ENCODE results near the gene CST11.
"Not testable (repeated sequence)": the region's sequence is repeated elsewhere in the genome, so short reads cannot be mapped to it uniquely, and the experiment has no call there.

The CST11 gene, protein sequence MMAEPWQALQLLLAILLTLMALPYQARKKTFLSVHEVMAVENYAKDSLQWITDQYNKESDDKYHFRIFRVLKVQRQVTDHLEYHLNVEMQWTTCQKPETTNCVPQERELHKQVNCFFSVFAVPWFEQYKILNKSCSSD

GRCh38 chr20:23452776-23453175 lies at the start of gene CST11:
Gene CST11, minus strand, starts transcription at chr20:23452876. Its CDS starts 65 bp downstream, at chr20:23452811.
- DNase-seq: no peak

GRCh38 chr20:23501926-23502325 lies 49.2 kb upstream of the CST11 start:
- no peak for DNase-seq

DNA sequence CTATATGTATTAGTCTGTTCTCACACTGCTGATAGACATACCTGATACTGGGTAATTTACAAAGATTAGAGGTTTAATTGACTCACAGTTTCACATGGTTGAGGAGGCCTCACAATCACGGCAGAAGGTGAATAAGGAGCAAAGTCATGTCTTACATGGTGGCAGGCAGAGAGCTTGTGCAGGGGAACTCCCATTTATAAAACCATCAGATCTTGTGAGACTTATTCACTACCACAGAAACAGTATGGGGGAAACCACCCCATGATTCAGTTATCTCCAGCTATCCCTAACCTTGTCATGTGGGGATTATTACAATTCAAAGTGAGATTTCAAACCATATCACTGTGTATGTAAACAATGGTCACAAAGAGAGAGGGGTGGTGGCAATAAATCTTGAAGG lies 44.9 kb upstream of the CST11 start:
- no peak for DNase-seq

DNA sequence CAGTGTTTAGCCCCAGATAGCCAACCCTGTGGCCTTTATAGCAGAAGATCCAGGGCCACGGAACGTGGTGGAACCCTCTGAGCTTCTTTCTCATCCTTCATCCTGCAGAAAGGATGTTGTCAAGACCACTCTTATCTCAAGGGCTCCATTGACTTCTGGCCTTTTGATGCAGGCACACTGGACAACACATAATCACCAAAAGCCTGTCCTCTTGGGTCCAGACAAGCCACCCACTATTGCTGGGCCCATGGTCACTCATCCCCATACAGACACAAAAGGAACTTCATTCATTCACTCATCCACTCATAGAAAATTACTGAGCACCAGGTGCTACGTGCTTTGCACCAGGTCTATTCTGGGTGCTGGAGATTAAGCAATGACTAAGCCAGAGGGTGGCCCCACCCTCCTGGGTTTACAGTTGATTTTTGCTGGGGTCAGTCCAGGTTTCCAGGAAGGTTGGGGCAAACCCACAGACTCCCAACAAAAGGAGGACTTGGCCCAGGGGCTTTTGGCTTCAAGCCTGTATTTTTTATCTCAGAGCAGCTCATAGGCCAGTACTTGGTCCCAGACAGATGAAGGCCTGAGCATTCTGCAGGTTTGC lies 40.6 kb upstream of the CST11 start:
- DNase-seq: no peak

DNA sequence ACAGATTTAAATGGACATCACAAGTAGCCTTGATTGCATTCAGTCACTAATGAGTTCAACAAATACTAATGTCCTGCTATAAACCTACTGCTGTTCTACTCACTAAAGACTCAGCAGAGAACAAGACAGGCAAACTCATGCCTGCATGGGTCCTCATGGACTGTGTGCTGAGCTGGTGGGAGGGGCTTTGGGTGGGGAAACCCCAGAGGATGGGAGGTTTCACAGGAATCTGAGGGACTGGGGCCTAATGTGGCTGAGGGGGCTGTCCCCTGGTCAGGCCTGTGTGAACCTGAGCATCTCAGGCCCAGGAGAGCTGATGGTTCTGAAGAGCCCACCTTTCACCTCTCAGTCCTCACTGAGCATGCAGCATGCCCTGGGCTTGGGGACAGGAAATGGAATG lies 39.6 kb upstream of the CST11 start:
- no peak for DNase-seq

- DNase-seq: no peak
Measured at GRCh38 chr20:23490817-23491216, 38.1 kb upstream of the CST11 start, which contains the start of gene CST8. Gene CST8, plus strand, starts transcription at chr20:23491117. Its CDS starts 551 bp downstream, at chr20:23491668.

- no peak for DNase-seq
Measured at GRCh38 chr20:23488996-23489395, 36.3 kb upstream of the CST11 start.

- DNase-seq: no peak
Measured at GRCh38 chr20:23488470-23488869, 35.8 kb upstream of the CST11 start.

DNA sequence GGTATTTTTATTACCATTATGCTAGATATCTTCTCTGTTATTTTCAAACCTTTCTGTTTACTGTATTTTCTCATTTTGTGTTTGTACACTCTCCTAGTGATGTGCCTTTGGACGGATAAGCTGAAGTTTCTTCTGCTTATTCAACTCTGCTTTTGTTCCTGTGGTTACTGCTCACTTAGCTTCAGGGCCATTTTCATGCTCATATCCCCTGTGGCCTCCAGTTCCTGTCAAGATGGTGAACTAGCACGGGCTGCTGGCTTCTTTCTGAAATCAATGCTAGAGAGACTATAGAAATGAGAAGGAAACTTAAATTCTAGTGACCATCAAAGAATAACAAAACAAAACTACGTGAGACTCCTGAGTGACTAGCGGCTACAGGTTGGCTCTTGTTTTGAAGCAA lies 31.4 kb upstream of the CST11 start:
- DNase-seq: no peak

DNA sequence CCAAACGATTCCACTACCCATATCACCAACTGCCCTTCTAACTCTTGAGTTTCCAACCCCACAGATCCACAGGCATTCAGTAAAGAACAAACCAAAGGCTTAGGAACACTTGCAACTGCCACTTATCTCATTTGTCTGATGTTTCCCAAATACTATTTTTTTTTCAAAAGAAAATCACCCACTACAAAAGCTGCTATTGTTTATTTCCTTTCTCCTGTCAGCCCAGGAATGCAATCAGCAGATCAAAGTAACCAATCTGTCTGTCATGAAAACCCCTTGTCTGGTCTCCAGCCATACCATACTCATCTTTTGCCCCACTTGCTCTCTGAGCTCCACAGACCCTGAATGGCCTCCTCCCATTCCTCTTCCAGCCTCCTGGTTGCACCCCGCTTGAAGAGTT lies 29.5 kb upstream of the CST11 start:
- DNase-seq: no peak

GRCh38 chr20:23479043-23479442 lies 26.4 kb upstream of the CST11 start:
- DNase-seq: no peak

DNA sequence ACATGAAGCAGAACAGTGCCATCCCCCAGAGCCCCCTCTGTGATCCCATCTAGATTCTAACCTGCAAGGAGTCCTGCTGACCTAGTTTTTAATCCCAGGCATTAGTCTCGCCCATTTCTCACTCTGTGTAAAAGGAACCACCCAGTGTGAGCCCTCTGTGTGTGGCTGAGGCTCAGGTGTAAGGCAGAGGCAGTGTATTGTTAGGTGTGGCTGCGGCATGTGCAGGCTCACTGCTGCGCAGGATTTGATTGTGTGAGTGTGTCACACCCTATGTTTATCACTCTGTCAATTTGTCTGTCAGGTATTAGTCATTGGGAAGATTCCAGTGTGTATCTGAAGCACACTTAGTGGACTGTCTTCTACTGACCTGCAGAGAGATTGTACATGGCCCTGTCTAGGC lies 24.5 kb upstream of the CST11 start:
- no peak for DNase-seq

DNA sequence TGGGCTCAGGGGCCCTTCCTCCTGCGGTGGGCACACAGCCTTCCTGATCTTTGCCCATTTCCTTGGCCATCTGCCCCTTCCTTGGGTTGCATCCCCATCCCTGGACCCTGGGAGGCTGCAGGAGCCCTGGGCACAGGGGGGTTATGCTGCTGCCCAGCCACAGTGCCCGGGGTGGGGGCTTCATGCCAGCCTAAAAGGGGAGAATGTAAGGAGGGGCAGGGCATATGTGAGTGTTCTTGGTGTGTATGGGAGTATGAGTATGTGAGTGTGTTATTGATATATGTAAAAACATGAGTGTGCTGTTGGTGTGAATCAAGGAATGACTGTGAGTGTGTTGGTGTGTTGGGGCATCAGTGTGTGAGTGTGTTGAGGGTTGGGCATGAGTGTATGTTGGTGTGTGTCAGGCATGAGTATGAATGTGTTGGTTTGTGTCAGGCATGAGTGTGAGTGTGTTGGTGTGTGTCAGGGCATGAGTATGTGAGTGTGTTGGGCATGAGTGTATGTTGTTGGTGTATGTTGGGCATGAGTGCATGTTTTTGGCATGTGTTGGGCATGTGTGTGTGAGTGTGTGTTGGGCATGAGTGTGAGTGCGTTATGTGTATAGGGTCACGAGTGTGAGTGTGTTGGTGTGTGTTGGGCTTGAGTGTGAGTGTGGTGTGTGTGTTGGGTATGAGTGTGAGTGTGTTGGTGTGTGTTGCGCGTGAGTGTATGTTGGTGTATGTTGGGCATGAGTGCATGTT lies 23.5 kb upstream of the CST11 start:
- DNase-seq: no peak

GRCh38 chr20:23475395-23475794 lies 22.7 kb upstream of the CST11 start:
- DNase-seq: no peak

DNA sequence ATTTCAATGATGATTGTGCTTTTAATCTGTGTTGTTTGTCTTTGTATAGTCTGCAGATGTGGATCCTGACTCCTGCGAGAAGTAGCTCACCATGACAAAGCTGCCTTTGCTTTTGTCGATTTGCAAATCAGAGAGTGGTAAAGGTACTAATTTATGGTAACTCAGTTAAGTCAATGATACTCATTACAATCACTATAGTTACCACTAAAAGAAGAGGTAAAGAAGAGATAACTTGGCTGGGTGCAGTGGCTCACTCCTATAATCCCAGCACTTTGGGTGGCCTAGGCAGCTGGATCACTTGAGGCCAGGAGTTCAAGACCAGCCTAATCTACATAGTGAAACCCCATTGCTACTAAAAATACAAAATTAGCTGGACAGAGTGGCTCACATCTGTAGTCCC lies 20.6 kb upstream of the CST11 start:
- not testable (repeated sequence) for DNase-seq

DNA sequence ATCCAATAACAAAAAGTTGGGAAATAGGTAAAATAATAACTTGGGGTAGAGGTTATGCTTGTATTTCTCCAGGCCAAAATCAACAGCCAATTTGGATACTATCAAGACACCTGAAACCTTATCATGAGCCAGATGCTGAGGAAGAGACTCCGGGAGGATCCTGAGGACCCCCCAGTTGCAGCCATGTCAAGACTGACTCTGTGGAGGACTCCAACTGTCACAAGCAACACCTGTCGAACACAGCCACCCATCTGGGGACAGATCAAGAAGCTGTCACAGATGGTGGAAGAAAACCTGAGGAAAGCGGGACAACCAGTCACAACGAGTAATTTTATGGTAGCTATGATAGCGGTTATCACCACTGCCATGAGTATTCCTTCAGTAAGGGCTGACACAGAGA lies 19.6 kb upstream of the CST11 start:
- DNase-seq: not testable (repeated sequence)

DNA sequence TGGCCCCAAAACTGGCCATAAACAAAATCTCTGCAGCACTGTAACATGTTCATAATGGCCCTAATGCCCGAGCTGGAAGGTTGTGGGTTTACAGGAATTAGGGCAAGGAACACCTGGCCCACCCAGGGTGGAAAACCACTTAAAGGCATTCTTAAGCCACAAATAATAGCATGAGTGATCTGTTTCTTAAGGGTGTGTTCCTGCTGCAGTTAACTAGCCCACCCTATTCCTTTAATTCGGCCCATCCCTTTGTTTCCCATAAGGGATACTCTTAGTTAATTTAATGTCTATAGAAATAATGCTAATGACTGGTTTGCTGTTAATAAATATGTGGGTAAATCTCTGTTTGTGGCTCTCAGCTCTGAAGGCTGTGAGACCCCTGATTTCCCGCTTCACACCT lies 14.3 kb upstream of the CST11 start:
- not testable (repeated sequence) for DNase-seq

- DNase-seq: no peak
Measured at GRCh38 chr20:23461180-23461579, 8.5 kb upstream of the CST11 start.

- no peak for DNase-seq
Measured at GRCh38 chr20:23459461-23460150, 6.9 kb upstream of the CST11 start.

- DNase-seq: no peak
Measured at GRCh38 chr20:23456873-23457272, 4.2 kb upstream of the CST11 start.

DNA sequence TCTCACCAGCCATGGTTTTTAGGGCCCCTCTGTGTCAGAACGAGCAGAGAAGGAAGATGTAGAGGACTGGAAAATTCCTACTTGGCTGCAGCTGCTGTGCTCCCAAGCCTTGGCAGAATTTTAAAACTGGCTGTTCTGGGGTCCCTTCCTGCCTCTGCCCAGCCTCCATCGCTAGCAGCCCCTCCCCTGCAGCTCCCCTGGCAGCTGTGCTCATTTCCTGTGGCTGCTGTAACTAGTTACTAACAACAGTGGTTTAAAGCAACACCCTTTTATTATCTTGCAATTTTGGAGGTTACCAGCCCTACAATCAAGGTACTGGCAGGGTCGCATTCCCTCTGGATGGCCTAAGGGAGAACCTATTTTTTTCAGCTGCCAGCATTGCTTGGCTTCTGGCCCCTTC lies 3.7 kb upstream of the CST11 start:
- DNase-seq: no peak

DNA sequence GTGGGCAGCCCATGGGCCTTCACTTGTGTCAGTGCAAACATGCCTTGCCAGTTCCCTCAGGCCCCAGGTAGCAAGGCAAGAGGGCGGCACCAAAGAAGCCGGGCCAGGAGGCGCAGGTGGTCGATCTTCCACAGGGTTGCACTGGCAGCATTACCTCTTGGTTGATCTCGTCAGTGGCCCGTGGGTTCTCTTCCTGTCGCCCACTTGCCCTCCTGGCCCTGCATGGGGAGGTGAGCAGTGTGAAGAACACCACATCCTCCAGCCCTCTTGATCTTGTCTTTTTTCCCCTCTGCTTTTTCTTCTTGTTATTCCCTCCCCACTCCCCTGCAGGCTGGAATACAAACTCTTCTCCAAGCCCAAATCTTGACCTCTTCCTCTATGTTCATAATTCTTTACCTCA lies 3.0 kb upstream of the CST11 start:
- DNase-seq: no peak

- DNase-seq: no peak
Measured at GRCh38 chr20:23454816-23455215, 2.1 kb upstream of the CST11 start.

Measured in activated CD8-positive, alpha-beta memory T cell treated with anti-CD3 and anti-CD28 coated beads for 24 hours (primary cell).